ENCODE data around the gene PARD3. TPM values are rescaled to one million over a fixed set of nuclear protein-coding genes. Genes with fewer than 3 reads are reported as not detected.
A peak's percentile ranks its signal among the peaks of the same experiment; 100 is the strongest.

The PARD3 gene
- total RNA-seq, 1 donor = 42.1 TPM

DNA sequence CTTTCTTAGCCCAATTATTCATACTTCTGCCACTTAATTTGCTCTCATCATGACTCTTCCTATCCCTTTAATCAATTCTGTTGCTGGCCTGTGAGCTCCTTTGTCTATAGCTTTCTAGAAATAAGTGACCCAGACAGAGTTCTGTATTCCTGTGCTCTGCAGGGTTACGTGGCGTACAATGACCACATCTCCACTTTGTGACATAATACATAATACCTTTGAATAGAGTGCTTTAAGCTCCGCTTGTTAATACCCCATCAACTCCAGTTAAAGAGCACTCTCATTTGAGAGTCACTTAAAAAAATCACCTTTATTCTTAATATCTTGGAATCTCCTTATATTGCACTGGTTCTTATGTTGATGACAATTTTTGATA lies 619.0 kb downstream of the PARD3 start:
- TF ChIP-seq, protein P1, sequence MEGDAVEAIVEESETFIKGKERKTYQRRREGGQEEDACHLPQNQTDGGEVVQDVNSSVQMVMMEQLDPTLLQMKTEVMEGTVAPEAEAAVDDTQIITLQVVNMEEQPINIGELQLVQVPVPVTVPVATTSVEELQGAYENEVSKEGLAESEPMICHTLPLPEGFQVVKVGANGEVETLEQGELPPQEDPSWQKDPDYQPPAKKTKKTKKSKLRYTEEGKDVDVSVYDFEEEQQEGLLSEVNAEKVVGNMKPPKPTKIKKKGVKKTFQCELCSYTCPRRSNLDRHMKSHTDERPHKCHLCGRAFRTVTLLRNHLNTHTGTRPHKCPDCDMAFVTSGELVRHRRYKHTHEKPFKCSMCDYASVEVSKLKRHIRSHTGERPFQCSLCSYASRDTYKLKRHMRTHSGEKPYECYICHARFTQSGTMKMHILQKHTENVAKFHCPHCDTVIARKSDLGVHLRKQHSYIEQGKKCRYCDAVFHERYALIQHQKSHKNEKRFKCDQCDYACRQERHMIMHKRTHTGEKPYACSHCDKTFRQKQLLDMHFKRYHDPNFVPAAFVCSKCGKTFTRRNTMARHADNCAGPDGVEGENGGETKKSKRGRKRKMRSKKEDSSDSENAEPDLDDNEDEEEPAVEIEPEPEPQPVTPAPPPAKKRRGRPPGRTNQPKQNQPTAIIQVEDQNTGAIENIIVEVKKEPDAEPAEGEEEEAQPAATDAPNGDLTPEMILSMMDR (IDR thresholded peaks at IDR 0.05; ENCODE audit: insufficient read depth, low read length) = no peak
- no peak for DNase-seq (ENCODE audit: low read depth)
- no peak overlapping the region for H3K4me3 ChIP-seq (ENCODE audit: low read depth, low read length)

DNA sequence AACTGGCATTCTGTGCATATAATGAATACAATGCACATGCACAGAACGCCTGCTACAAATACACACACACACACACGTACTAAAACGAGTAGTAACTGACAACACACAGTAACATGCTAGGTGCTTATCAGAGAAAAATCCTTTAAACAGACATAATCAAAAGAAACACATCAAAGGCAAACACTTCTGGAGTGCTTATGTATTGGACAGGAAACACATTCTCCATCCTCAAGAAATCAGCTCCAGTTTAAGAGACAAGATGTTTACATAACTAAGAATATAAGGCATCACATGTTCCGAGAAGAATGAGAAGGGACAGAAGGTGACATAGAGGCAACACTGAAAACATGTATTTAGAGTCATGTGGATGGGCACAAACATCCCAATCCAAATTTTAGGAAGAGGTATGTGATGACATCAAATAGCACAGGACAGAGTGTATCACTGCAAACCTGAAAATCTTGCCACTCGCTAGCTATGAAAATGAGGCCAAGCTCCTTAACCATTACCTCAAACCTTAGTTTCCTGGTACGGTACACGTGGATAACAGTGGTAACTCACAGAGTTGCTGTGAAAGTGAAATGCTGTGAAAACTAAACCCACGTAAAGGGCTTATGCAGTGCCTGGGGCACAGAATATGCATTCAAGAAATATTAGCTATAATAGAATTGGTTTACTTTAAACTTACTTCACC lies 619.6 kb downstream of the PARD3 start:
- TF ChIP-seq, protein P1 (IDR thresholded peaks at IDR 0.05; ENCODE audit: insufficient read depth, low read length) = no peak
- DNase-seq (ENCODE audit: low read depth) = no peak
- H3K4me3 ChIP-seq (ENCODE audit: low read depth, low read length) = no peak overlapping the region

DNA sequence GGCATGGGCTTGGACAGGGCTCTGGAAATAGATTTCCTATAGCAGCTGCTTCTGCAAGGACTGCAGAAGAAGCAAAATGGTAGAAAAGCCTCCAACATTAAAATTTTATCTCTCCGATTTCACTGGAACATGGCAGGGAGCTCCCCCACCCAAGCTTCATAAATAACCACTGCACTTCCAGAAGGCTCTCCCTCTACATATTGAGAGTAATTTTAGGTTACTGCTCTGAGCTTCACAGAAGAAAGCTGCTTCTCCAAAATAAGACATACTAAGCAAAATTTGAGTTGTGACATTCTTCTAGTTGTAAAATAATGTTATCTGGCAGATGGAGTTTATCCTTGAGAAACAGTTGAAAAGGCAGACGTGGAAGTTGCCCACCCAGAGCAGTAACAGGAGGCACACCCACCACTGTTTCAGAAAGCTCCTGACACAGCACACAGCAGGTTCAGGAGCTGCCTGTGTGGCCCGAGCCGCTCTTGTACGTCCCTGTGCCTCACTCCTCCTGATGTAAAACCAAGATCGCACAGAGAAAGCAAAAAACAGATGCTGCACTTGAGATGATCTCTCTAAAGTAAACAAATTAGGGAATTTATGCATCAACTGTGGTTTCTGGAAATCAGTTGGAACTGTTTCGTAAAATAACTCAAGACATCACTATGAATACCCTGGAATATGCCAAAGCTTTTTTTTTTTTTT lies 621.0 kb downstream of the PARD3 start:
- no peak overlapping the region for H3K4me3 ChIP-seq (ENCODE audit: low read depth, low read length)
- DNase-seq (ENCODE audit: low read depth) = peak; percentile 68
- TF ChIP-seq, protein P1 (IDR thresholded peaks at IDR 0.05; ENCODE audit: insufficient read depth, low read length) = no peak

DNA sequence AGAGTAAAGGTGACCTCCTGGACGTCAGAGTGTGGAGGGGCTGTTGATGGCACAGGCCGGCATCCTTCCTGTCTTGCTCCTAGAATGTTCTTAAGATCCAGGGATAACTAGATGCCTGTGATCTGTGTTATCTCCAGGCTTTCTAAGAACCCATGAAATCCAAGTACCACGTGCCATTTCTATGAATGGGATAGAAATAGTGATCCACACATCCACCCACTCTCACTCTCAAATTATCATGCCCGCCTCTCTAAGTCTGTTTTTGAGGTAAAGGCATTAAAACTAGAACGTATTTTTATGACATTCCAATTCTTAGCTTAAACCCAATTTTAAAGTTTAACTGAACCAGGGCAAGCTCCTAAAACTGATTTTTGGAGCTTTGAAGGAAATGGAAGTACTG lies 622.5 kb downstream of the PARD3 start:
- TF ChIP-seq, protein P1 (IDR thresholded peaks at IDR 0.05; ENCODE audit: insufficient read depth, low read length) = no peak
- no peak overlapping the region for H3K4me3 ChIP-seq (ENCODE audit: low read depth, low read length)
- DNase-seq (ENCODE audit: low read depth) = no peak

DNA sequence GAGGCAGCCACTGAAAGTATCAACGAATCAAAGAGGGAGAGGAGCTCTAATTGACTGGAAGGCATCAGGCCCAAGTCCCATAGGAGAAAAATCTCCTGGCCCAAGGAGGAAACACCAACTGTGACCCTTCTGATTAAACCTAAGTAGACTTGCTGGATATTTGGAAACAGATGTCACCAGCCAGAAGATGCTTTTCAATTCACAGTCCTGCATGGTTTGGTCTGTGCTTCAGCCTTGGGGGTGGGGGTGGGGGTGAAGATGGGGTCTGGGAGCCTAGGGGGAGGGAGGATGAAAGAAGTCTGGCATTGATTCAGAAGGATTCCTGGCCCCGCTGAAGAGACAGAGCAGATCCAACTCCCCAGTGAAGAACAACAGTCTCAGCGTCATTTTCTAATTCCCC lies 623.7 kb downstream of the PARD3 start:
- TF ChIP-seq, protein P1 (IDR thresholded peaks at IDR 0.05; ENCODE audit: insufficient read depth, low read length) = no peak
- no peak for DNase-seq (ENCODE audit: low read depth)
- H3K4me3 ChIP-seq (ENCODE audit: low read depth, low read length) = no peak overlapping the region

DNA sequence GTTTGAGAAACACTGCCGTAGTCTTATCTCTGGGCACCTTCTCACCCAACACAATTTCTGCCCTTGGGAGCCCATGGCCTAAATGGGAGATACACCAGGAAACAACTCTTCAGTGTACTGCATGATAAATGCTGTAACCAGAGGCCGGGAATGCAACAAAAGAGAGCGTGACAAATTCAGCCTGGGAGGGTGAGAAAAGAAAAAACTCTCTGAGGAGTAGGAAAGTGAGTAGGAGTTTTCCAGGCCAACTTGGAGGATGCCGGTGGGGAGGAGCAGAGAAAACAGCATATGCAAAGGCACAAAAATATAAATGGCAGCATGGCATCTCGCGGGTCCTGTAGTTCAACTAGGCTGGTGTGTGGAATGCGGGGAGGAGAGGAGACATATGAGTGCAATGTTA lies 624.5 kb downstream of the PARD3 start:
- TF ChIP-seq, protein P1 (IDR thresholded peaks at IDR 0.05; ENCODE audit: insufficient read depth, low read length) = no peak
- no peak overlapping the region for H3K4me3 ChIP-seq (ENCODE audit: low read depth, low read length)
- DNase-seq (ENCODE audit: low read depth) = no peak
